Measurements from ENCODE around the gene EIF5AL1. TPM values are rescaled to one million over a fixed set of nuclear protein-coding genes. Genes with fewer than 3 reads are reported as not detected.

EIF5AL1 gene
- polyA plus RNA-seq, 1 donor from 2014 or later = 0.18 TPM

DNA sequence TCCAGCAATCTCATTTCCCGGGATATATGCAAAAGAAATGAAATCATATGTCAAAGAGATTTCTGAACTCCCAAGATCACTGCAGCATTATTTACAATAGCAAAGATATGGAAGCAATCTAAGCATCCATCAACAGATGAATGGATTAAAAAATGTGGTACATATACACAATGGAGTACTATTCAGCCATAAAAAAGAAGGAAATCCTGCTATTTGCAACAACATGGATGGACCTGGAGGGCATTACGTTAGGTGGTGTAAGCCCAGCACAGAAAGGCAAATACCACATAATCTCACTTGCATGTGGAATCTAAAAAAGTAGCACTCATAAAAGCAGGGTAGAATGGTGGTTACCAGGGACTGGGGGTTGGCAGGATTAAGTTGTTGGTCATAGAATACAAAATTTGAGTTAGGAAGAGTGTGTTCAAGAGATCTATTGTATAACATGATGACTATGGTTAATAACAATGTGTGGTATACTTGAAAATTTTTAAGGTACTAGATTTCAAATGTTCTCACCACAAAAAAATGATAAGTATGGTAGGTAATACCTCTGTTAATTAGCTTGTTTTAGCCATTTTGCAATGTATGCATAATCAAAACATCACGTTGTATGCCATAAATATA, 32.9 kb upstream of the EIF5AL1 start:
- no peaks in the 10 kb centered on the region for H3K4me1 Mint-ChIP-seq
- H3K4me3 Mint-ChIP-seq = no peak overlapping the region
- H3K9me3 Mint-ChIP-seq = peaks cover 0 to 3% (median 0%) of the 10 kb centered on the region in 3 donors
- peaks cover 16% of the 10 kb centered on the region for H3K27me3 Mint-ChIP-seq
- no peaks in the 10 kb centered on the region for H3K36me3 Mint-ChIP-seq
- H3K27ac Mint-ChIP-seq = no peak overlapping the region

DNA sequence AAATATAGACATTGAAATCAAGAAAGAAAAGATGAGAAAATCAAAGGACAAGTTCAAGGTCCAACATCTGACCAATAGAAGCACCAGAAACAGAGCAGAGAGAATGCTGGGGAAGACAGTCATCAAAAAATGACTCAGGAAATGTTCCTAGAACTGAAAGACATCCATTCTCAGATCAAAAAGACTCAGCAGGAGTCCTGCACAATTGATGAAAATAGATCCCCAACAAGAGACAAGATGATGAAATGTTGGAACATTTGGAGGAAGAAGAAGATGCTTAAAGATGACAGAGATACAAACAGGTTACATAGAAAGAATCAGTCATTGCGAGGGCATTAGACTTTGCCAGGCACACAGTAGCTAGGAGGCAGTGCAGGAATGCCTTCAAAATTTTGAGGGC, 30.0 kb upstream of the EIF5AL1 start:
- peaks cover 0 to 3% (median 0%) of the 10 kb centered on the region in 3 donors for H3K9me3 Mint-ChIP-seq
- H3K36me3 Mint-ChIP-seq = no peaks in the 10 kb centered on the region
- H3K4me3 Mint-ChIP-seq = no peak overlapping the region
- peaks cover 9% of the 10 kb centered on the region for H3K27me3 Mint-ChIP-seq
- H3K27ac Mint-ChIP-seq = no peak overlapping the region
- H3K4me1 Mint-ChIP-seq = no peaks in the 10 kb centered on the region

DNA sequence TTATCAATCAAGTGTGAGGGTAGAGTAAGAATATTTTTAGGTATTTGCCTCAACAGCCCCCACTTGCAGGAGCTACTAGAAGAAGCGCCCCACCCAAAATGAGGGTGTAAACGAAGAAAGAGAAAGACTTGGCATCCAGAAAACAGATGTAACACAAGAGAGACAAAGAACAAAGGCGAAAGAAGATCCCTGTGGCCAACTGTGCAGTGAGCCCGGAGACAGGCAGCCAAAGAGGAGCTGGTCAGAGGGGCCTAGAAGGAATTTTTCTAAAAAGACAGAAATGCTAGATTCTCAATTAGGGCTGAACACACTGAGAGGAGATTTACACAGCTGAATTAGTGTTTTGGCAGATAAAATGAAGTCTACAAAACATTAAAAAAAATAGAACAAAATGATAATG, 29.6 kb upstream of the EIF5AL1 start:
- Mint-ChIP-seq H3K27ac (no peak overlapping the region), H3K36me3 (no peaks in the 10 kb centered on the region), H3K9me3 (peaks cover 0 to 3% (median 0%) of the 10 kb centered on the region in 3 donors), H3K27me3 (peaks cover 8% of the 10 kb centered on the region), H3K4me3 (no peak overlapping the region), H3K4me1 (no peaks in the 10 kb centered on the region)

DNA sequence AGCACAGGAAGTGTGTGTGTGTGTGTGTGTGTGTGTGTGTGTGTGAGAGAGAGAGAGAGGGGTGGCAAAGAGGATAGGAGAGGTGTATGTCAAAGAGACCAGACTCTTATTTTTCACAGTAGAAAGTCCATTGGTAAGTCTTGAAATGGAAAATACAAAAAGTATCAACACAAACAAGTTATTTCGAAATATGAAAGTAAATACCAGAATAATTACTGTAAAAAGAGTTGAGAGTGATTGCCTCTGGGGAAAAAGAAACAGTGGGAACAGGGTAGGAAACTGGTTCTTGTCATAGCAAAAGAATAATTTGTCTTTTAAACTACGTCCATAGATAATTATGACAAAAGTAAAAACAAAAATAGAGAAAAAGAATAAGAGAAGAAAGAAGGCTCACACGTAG, 29.0 kb upstream of the EIF5AL1 start:
- Mint-ChIP-seq H3K4me1 (no peaks in the 10 kb centered on the region), H3K4me3 (no peak overlapping the region), H3K9me3 (peaks cover 0 to 3% (median 0%) of the 10 kb centered on the region in 3 donors), H3K27ac (no peak overlapping the region), H3K36me3 (no peaks in the 10 kb centered on the region), H3K27me3 (peaks cover 8% of the 10 kb centered on the region)

DNA sequence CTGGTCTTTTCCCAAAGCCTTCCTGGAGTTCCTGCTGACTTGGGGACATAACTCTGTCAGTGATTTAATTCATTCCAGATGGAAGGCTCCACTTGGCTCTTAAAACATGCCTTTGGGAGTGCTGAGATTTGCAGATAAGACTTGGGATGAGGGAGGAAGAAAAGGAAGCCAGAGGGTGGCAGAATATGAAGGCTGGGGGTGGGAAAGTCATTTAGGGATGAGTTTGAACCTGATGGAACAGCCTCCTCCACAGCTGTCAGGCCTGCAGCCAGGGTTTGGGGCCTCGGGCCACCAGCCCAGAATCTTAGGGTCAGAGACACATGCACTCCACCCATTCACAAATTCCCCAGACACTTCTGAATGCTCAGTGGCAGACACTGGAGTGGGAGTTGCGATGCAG, 28.4 kb upstream of the EIF5AL1 start:
- peaks cover 0 to 3% (median 0%) of the 10 kb centered on the region in 3 donors for H3K9me3 Mint-ChIP-seq
- no peaks in the 10 kb centered on the region for H3K36me3 Mint-ChIP-seq
- H3K4me1 Mint-ChIP-seq = no peaks in the 10 kb centered on the region
- no peak overlapping the region for H3K4me3 Mint-ChIP-seq
- H3K27ac Mint-ChIP-seq = no peak overlapping the region
- H3K27me3 Mint-ChIP-seq = peaks cover 8% of the 10 kb centered on the region

DNA sequence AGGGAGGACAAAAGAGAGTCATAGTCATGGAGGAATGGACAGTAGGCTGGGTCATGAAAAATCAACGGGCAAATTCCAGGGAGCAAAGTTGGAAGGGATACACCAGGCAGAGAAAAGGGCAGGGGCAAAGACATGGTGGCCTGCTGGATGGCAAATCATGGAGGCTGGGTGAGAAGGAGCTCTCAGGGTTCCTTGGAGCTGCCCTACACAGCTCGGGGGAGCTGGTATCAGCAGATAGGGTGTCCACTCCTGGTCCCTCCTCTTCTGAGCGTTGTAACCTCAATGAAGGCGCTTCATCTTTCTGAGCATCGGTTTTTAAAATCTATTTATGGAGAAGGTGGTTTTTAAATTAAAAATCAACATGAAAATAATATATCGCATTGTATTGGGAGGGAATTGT, 27.9 kb upstream of the EIF5AL1 start:
- Mint-ChIP-seq H3K27me3 (peaks cover 4% of the 10 kb centered on the region), H3K9me3 (no peaks in the 10 kb centered on the region), H3K36me3 (no peaks in the 10 kb centered on the region)

DNA sequence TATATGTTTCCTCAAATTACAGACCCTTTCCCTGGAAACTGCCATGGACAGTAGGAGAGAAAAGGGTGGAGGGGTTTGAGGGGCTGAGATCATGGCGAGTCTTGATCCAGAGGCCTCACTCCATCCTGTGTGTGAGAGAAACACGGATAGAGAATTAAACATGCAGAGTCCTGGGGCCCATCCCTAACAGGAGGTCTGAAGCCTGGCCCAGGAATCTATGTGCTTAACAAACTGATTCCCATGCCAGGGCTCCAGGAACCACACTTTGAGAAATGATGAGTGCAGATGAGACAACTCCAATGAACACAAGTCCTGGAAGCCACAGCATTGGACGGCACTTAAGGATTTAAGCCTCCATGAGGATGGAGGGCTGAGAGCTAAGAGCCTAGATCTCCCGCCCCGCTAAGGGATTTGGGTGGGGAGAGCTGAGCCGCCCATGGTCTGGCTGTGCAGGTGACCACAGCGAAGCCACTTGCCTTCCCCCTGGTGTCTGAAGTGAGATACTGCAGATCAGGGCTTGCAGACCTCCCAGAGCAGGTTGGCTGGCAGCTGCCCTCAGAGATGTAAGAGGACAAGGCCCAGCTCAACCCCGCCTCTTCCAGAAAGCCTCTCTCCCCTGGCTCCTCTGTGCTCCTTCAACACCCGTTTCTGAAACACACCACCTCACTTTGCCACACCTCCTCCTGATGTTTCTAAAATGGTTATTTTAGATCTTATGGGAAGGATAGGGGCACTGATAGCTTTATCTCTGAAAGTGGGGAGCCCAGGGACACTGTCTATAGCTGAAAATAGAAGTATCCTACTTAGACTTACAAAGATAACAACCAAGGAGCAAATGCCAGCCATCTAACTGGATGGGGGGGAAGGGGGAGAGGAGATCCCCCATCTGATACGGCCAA, 24.8 kb upstream of the EIF5AL1 start:
- Mint-ChIP-seq H3K27ac (no peak overlapping the region), H3K27me3 (peaks cover 1% of the 10 kb centered on the region), H3K36me3 (no peaks in the 10 kb centered on the region), H3K4me3 (no peak overlapping the region), H3K9me3 (no peaks in the 10 kb centered on the region), H3K4me1 (no peaks in the 10 kb centered on the region)

More for the DNA sequence above, 27.9 kb upstream of the EIF5AL1 start:
- Mint-ChIP-seq H3K27ac (no peak overlapping the region), H3K4me3 (no peak overlapping the region), H3K4me1 (no peaks in the 10 kb centered on the region)

DNA sequence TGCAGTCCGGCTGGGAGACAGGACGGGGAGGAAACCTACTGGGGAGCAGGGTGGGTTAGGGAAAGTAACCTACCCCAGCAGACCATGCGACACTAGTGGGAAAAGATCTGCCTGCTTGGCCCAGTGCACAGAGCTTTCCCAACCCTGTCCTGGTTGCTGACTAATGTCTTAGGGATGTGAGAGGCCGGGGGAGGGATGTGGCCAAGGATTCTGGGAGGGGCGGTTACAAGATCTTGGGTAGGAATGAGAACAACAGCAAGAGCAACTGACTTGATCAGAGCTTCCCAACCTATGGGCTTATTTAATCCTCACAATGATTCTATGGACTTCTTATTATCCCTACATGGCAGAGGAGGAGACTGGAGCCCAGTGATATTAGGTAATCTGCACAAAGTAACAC, 24.0 kb upstream of the EIF5AL1 start:
- Mint-ChIP-seq H3K9me3 (no peaks in the 10 kb centered on the region), H3K4me1 (no peaks in the 10 kb centered on the region), H3K27me3 (peaks cover 1% of the 10 kb centered on the region), H3K36me3 (no peaks in the 10 kb centered on the region), H3K27ac (no peak overlapping the region), H3K4me3 (no peak overlapping the region)

DNA sequence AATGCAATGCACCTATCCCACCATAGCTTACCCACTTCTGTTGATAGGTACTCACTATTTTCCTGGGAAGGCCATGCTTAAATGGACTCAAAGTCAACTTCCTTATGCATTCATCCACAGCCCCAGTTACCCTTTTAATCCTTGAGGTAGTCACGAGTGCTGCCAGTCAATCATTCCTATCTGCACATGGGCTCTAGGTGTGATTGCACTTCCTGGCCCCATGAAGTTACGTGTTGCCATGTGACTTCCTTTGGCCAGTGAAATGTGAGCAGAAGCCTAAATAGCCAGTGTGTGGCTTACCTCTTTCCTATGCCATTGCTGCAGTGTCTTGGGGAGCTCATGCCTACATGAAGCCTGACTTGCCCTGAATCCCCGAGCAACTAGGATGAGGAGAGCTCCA, 23.5 kb upstream of the EIF5AL1 start:
- H3K4me1 Mint-ChIP-seq = no peaks in the 10 kb centered on the region
- H3K36me3 Mint-ChIP-seq = no peaks in the 10 kb centered on the region
- peaks cover 1% of the 10 kb centered on the region for H3K27me3 Mint-ChIP-seq
- no peak overlapping the region for H3K4me3 Mint-ChIP-seq
- H3K9me3 Mint-ChIP-seq = no peaks in the 10 kb centered on the region
- no peak overlapping the region for H3K27ac Mint-ChIP-seq

DNA sequence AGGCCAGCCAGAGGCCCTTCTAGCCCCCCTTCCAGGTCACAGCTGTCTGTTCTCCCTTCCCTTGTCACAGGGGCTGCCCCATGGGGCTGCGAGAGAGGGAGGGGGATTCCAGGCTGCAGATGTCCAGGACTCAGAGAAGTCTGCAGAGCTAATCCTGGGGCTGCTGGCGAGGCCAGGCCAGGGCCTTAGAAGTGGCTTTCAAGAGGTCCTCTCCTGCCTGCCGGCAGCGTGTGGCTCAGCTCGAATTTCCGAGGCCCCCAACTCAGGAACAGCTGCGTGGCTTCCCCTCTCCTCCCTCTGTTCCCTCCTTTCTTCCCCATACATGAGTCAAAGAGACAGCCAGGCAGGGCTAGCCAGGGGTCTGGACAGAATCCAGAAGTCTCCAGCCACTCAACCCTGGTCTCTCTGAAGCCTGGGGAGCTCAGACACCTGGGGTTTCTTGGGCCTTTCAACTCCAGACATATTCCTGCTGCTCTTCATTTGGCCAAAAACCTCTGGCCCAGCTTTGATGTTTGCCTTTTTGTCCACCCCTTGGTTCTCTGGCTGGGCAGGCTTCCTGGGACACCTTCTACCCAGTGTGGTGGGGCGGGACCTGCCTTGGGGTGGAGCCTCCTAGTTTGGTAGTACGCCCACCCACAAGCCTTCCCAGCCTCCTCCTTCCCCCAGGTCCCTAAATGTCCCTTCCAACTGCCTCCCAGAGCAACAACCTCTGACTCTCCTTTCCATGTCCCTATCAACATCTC, 21.8 kb upstream of the EIF5AL1 start:
- H3K27ac Mint-ChIP-seq = no peak overlapping the region
- H3K36me3 Mint-ChIP-seq = peaks cover 1% of the 10 kb centered on the region
- peaks cover 0 to 4% (median 0%) of the 10 kb centered on the region in 3 donors for H3K4me1 Mint-ChIP-seq
- H3K4me3 Mint-ChIP-seq = no peak overlapping the region
- peaks cover 7% of the 10 kb centered on the region for H3K27me3 Mint-ChIP-seq
- no peaks in the 10 kb centered on the region for H3K9me3 Mint-ChIP-seq

DNA sequence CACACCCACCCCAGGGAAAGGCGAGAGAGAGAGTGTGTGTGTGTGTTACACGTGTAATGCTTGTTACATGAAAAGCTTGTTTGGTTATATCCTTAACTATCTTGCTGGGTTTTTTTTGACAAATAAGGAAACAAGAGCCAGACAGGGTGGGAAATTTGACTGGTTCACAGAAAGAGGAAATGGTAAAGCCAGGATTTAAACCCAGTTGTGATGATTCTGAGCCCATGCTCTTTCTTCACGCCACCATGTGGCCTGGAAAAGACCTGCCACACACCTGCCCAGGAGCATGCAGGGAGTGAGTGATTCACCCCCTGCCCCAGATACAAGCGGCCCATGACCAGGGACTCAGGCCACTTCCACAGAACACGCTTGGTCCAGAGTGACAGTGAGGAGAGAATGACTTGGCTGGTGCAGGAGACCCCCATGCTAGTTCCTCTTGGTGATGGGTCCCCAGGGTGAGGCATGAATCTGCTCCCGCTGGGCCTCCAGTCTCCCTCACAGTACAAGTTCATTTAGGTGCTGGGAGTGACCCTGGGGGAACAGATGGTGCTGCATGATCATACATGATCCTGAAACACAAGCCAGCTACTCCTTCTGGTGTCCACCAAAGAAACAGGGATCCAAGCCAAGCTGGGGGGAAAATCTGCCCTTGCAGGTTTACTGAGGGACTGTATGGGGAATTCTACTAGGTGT, 21.0 kb upstream of the EIF5AL1 start:
- Mint-ChIP-seq H3K4me3 (no peak overlapping the region), H3K36me3 (peaks cover 1% of the 10 kb centered on the region), H3K9me3 (no peaks in the 10 kb centered on the region), H3K27ac (no peak overlapping the region), H3K27me3 (peaks cover 7% of the 10 kb centered on the region), H3K4me1 (peaks cover 0 to 4% (median 0%) of the 10 kb centered on the region in 3 donors)

DNA sequence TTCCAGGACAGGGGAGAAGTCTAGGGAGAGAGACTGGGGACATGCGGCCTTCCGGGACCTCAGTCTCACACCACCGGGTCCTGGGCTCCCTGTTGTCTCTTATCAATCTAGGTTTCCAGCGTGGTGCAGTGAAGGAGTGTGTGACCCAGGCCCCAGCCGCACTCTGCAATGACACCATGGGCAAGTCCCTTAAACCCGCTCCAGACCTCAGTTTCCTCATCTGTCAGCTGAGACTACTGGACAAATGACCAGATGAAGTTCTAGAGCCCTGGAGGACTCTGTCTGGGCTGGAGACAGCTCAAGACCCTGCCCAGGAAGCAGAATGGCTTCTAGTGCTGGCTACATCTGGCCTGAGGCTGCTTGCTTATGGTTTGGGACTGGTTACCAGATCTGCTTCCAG, 20.1 kb upstream of the EIF5AL1 start:
- H3K27me3 Mint-ChIP-seq = peaks cover 12% of the 10 kb centered on the region
- no peak overlapping the region for H3K27ac Mint-ChIP-seq
- H3K4me1 Mint-ChIP-seq = peaks cover 0 to 4% (median 0%) of the 10 kb centered on the region in 3 donors
- no peaks in the 10 kb centered on the region for H3K9me3 Mint-ChIP-seq
- H3K36me3 Mint-ChIP-seq = peaks cover 1% of the 10 kb centered on the region
- H3K4me3 Mint-ChIP-seq = no peak overlapping the region

DNA sequence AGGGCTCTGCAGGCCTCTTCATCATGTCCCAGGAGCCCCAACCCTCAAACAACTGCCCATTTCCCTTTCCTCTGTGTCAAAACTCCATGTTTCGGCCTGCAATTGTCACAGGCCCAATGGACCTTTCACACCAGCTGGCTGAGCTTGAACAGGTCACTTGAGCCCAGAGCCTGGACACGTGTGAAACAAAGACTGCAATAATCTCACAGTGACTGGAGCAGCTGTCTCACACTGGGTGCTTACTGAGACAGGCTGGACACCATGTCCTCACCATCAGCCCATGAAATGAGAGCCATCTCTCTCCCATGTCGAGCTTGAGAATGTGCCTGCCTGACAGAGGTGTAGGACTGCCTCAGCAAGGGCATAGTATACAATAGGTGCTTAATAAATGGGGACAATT, 19.5 kb upstream of the EIF5AL1 start:
- H3K36me3 Mint-ChIP-seq = peaks cover 1% of the 10 kb centered on the region
- H3K27me3 Mint-ChIP-seq = peaks cover 15% of the 10 kb centered on the region
- H3K4me1 Mint-ChIP-seq = peaks cover 0 to 4% (median 0%) of the 10 kb centered on the region in 3 donors

DNA sequence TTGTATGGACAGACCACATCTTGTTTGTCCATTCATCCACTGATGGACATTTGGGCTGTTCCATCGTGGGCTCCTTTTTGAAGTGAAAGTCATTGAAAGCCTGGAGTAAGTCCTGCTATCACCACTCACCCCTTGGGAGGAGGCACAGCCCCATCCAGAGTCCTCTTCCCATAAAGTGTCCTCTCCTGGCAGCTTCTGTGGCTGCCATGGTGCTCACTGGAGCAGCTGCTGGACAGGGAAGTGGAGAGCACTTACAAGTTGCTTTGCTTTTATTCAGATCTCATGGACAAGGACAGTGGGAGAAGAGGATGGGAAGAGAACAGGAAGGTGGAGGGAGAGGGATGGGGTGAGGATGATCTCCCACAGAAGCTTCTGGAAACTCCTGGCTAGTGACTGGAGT, 18.5 kb upstream of the EIF5AL1 start:
- Mint-ChIP-seq H3K9me3 (no peaks in the 10 kb centered on the region), H3K36me3 (peaks cover 1% of the 10 kb centered on the region), H3K4me1 (peaks cover 0 to 4% (median 0%) of the 10 kb centered on the region in 3 donors), H3K27me3 (peaks cover 22% of the 10 kb centered on the region), H3K27ac (no peak overlapping the region), H3K4me3 (no peak overlapping the region)

More for the DNA sequence above, 19.5 kb upstream of the EIF5AL1 start:
- Mint-ChIP-seq H3K27ac (no peak overlapping the region), H3K4me3 (no peak overlapping the region), H3K9me3 (no peaks in the 10 kb centered on the region)
